GM18861 (cell line): ENCODE data around the gene TEX14.
"Not testable (repeated sequence)": the region's sequence is repeated elsewhere in the genome, so short reads cannot be mapped to it uniquely, and the experiment has no call there.

Experiments used
- ATAC-seq: cut with Tn5 transposase; IDR thresholded peaks from one replicate; pipeline ENCODE4 v1.9.1; 2021; ENCODE audit not compliant: unreplicated experiment

Gene TEX14

GRCh38 chr17:58605986-58606385 lies 85.9 kb downstream of the TEX14 start:
- no peak for ATAC-seq

- no peak for ATAC-seq
Observed at GRCh38 chr17:58605470-58605869, 86.4 kb downstream of the TEX14 start.

GRCh38 chr17:58601976-58602375 lies 89.9 kb downstream of the TEX14 start:
- no peak for ATAC-seq

- ATAC-seq: no peak
Observed at GRCh38 chr17:58597371-58597770, 94.5 kb downstream of the TEX14 start.

- ATAC-seq: no peak
Observed at GRCh38 chr17:58595194-58595792, 96.6 kb downstream of the TEX14 start.

- no peak for ATAC-seq
Observed at GRCh38 chr17:58593123-58593522, 98.7 kb downstream of the TEX14 start.

- ATAC-seq: no peak
Observed at GRCh38 chr17:58591455-58591854, 100.4 kb downstream of the TEX14 start.

GRCh38 chr17:58590377-58590776 lies 101.5 kb downstream of the TEX14 start:
- no peak for ATAC-seq

- no peak for ATAC-seq
Observed at GRCh38 chr17:58587713-58588117, 104.1 kb downstream of the TEX14 start.

- ATAC-seq: no peak
Observed at GRCh38 chr17:58586009-58586644, 105.7 kb downstream of the TEX14 start.

GRCh38 chr17:58585554-58585953 lies 106.3 kb downstream of the TEX14 start:
- no peak for ATAC-seq

GRCh38 chr17:58583486-58583885 lies 108.4 kb downstream of the TEX14 start:
- no peak for ATAC-seq

- ATAC-seq: not testable (repeated sequence)
Observed at GRCh38 chr17:58582718-58583117, 109.1 kb downstream of the TEX14 start.

- no peak for ATAC-seq
Observed at GRCh38 chr17:58580671-58581070, 111.2 kb downstream of the TEX14 start.

GRCh38 chr17:58577696-58578095 lies 114.1 kb downstream of the TEX14 start:
- ATAC-seq: no peak

GRCh38 chr17:58576679-58577367 lies 115.0 kb downstream of the TEX14 start:
- no peak for ATAC-seq

- ATAC-seq: no peak
Observed at GRCh38 chr17:58575511-58575910, 116.3 kb downstream of the TEX14 start.

GRCh38 chr17:58574025-58574424 lies 117.8 kb downstream of the TEX14 start:
- no peak for ATAC-seq

- no peak for ATAC-seq
Observed at GRCh38 chr17:58572846-58573245, 119.0 kb downstream of the TEX14 start.

- no peak for ATAC-seq
Observed at GRCh38 chr17:58570758-58571157, 121.1 kb downstream of the TEX14 start.

- no peak for ATAC-seq
Observed at GRCh38 chr17:58569196-58569595, 122.6 kb downstream of the TEX14 start.

- ATAC-seq: no peak
Observed at GRCh38 chr17:58568044-58568799, 123.6 kb downstream of the TEX14 start.
